Stimulated activated effector memory CD8-positive, alpha-beta T cell treated with anti-CD3 and anti-CD28 coated beads, Interleukin-12 subunit alpha, Interleukin-12 subunit beta, amount 100 ng/mL, for 72 hours (primary cell): Measurements from ENCODE around the gene GALNTL6.
A peak's percentile ranks its signal among the peaks of the same experiment; 100 is the strongest.
"Not testable (repeated sequence)": the region's sequence is repeated elsewhere in the genome, so short reads cannot be mapped to it uniquely, and the experiment has no call there.

Experiments used
- ATAC-seq: fragments of 150-1000 bp; cut with Tn5 transposase; 2 replicates; pipeline ENCODE4 v1.10.0; 2021
- DNase-seq, 2 donors: peaks; one replicate each; pipeline ENCODE4 v3.0.0; 2021 to 2022; ENCODE audit warnings: low spot score in 2 of 2
- H3K27ac Mint-ChIP-seq: one replicate; pipeline ENCODE4 v1.8.0; 2022; ENCODE audit warnings: mild to moderate bottlenecking, mixed read lengths
- H3K36me3 Mint-ChIP-seq: one replicate; pipeline ENCODE4 v1.8.0; 2022; ENCODE audit warnings: mild to moderate bottlenecking, mixed read lengths
- H3K4me1 Mint-ChIP-seq: one replicate; pipeline ENCODE4 v1.8.0; 2022; ENCODE audit warnings: mixed read lengths
- H3K4me3 Mint-ChIP-seq: one replicate; pipeline ENCODE4 v1.8.0; 2022; ENCODE audit warnings: mild to moderate bottlenecking, mixed read lengths
- H3K9me3 Mint-ChIP-seq: one replicate; pipeline ENCODE4 v1.8.0; 2022; ENCODE audit warnings: mixed read lengths

The GALNTL6 gene

GRCh38 chr4:172851534-172851933 lies 1038.3 kb downstream of the GALNTL6 start:
- no peak overlapping the region for H3K27ac Mint-ChIP-seq
- H3K4me1 Mint-ChIP-seq, result no peaks in the 10 kb centered on the region

GRCh38 chr4:172857026-172857425 lies 1043.8 kb downstream of the GALNTL6 start:
- Mint-ChIP-seq H3K9me3 (no peaks in the 10 kb centered on the region), H3K4me1 (no peaks in the 10 kb centered on the region), H3K4me3 (no peak overlapping the region), H3K36me3 (no peaks in the 10 kb centered on the region), H3K27ac (no peak overlapping the region)
- ATAC-seq, result no peak
- DNase-seq, result no peak

More at GRCh38 chr4:172851534-172851933, 1038.3 kb downstream of the GALNTL6 start:
- DNase-seq (no peak), ATAC-seq (no peak)
- no peaks in the 10 kb centered on the region for H3K9me3 Mint-ChIP-seq
- no peak overlapping the region for H3K4me3 Mint-ChIP-seq
- no peaks in the 10 kb centered on the region for H3K36me3 Mint-ChIP-seq

- no peaks in the 10 kb centered on the region for H3K36me3 Mint-ChIP-seq
- no peaks in the 10 kb centered on the region for H3K4me1 Mint-ChIP-seq
- no peak overlapping the region for H3K4me3 Mint-ChIP-seq
- ATAC-seq (no peak), DNase-seq (no peak)
- H3K9me3 Mint-ChIP-seq, result peaks cover 3% of the 10 kb centered on the region
- H3K27ac Mint-ChIP-seq, result no peak overlapping the region
Measured at GRCh38 chr4:172858731-172859230, 1045.6 kb downstream of the GALNTL6 start.

- no peaks in the 10 kb centered on the region for H3K36me3 Mint-ChIP-seq
- DNase-seq (no peak), ATAC-seq (no peak)
- H3K27ac Mint-ChIP-seq, result no peak overlapping the region
- no peak overlapping the region for H3K4me3 Mint-ChIP-seq
- H3K9me3 Mint-ChIP-seq, result peaks cover 3% of the 10 kb centered on the region
- no peaks in the 10 kb centered on the region for H3K4me1 Mint-ChIP-seq
Measured at GRCh38 chr4:172865103-172865502, 1051.9 kb downstream of the GALNTL6 start.

GRCh38 chr4:172865531-172866127 lies 1052.4 kb downstream of the GALNTL6 start:
- Mint-ChIP-seq H3K36me3 (no peaks in the 10 kb centered on the region), H3K27ac (no peak overlapping the region), H3K4me1 (no peaks in the 10 kb centered on the region), H3K9me3 (peaks cover 3% of the 10 kb centered on the region), H3K4me3 (no peak overlapping the region)
- ATAC-seq (no peak), DNase-seq (no peak)

GRCh38 chr4:172866421-172866820 lies 1053.2 kb downstream of the GALNTL6 start:
- peak; percentile 13 for ATAC-seq
- no peak overlapping the region for H3K27ac Mint-ChIP-seq
- H3K4me3 Mint-ChIP-seq, result no peak overlapping the region
- H3K9me3 Mint-ChIP-seq, result peaks cover 3% of the 10 kb centered on the region
- H3K36me3 Mint-ChIP-seq, result no peaks in the 10 kb centered on the region
- H3K4me1 Mint-ChIP-seq, result no peaks in the 10 kb centered on the region
- DNase-seq, result no peak

GRCh38 chr4:172867835-172868234 lies 1054.6 kb downstream of the GALNTL6 start:
- DNase-seq (no peak), ATAC-seq (no peak)
- Mint-ChIP-seq H3K36me3 (no peaks in the 10 kb centered on the region), H3K4me1 (no peaks in the 10 kb centered on the region), H3K27ac (no peak overlapping the region), H3K4me3 (no peak overlapping the region), H3K9me3 (peaks cover 2% of the 10 kb centered on the region)

GRCh38 chr4:172868271-172868670 lies 1055.1 kb downstream of the GALNTL6 start:
- ATAC-seq, result no peak
- no peaks in the 10 kb centered on the region for H3K36me3 Mint-ChIP-seq

GRCh38 chr4:172869621-172870268 lies 1056.5 kb downstream of the GALNTL6 start:
- H3K36me3 Mint-ChIP-seq, result no peaks in the 10 kb centered on the region
- no peak for ATAC-seq
- H3K4me3 Mint-ChIP-seq, result no peak overlapping the region
- no peaks in the 10 kb centered on the region for H3K4me1 Mint-ChIP-seq
- no peak for DNase-seq
- H3K27ac Mint-ChIP-seq, result no peak overlapping the region
- H3K9me3 Mint-ChIP-seq, result peaks cover 3% of the 10 kb centered on the region

More at GRCh38 chr4:172868271-172868670, 1055.1 kb downstream of the GALNTL6 start:
- Mint-ChIP-seq H3K4me3 (no peak overlapping the region), H3K4me1 (no peaks in the 10 kb centered on the region), H3K9me3 (no peaks in the 10 kb centered on the region), H3K27ac (no peak overlapping the region)
- DNase-seq, result no peak

- DNase-seq (no peak), ATAC-seq (no peak)
- H3K4me1 Mint-ChIP-seq, result no peaks in the 10 kb centered on the region
- no peak overlapping the region for H3K27ac Mint-ChIP-seq
- H3K4me3 Mint-ChIP-seq, result no peak overlapping the region
- H3K9me3 Mint-ChIP-seq, result peaks cover 3% of the 10 kb centered on the region
- no peaks in the 10 kb centered on the region for H3K36me3 Mint-ChIP-seq
Measured at GRCh38 chr4:172871381-172871780, 1058.2 kb downstream of the GALNTL6 start.

- no peak overlapping the region for H3K4me3 Mint-ChIP-seq
- no peaks in the 10 kb centered on the region for H3K36me3 Mint-ChIP-seq
- peaks cover 6% of the 10 kb centered on the region for H3K9me3 Mint-ChIP-seq
- H3K4me1 Mint-ChIP-seq, result no peaks in the 10 kb centered on the region
- ATAC-seq (no peak), DNase-seq (no peak)
- no peak overlapping the region for H3K27ac Mint-ChIP-seq
Measured at GRCh38 chr4:172874944-172875343, 1061.7 kb downstream of the GALNTL6 start.

GRCh38 chr4:172876394-172876793 lies 1063.2 kb downstream of the GALNTL6 start:
- Mint-ChIP-seq H3K36me3 (no peaks in the 10 kb centered on the region), H3K4me1 (no peaks in the 10 kb centered on the region), H3K27ac (no peak overlapping the region), H3K9me3 (peaks cover 6% of the 10 kb centered on the region), H3K4me3 (no peak overlapping the region)
- no peak for DNase-seq
- ATAC-seq, result no peak

- H3K27ac Mint-ChIP-seq, result no peak overlapping the region
- ATAC-seq, result no peak
- no peaks in the 10 kb centered on the region for H3K4me1 Mint-ChIP-seq
- H3K4me3 Mint-ChIP-seq, result no peak overlapping the region
- no peak for DNase-seq
- peaks cover 5% of the 10 kb centered on the region for H3K9me3 Mint-ChIP-seq
- H3K36me3 Mint-ChIP-seq, result no peaks in the 10 kb centered on the region
Measured at GRCh38 chr4:172881645-172882044, 1068.4 kb downstream of the GALNTL6 start.

GRCh38 chr4:172887358-172887757 lies 1074.2 kb downstream of the GALNTL6 start:
- ATAC-seq, result not testable (repeated sequence)

GRCh38 chr4:172887959-172888358 lies 1074.8 kb downstream of the GALNTL6 start:
- no peak overlapping the region for H3K27ac Mint-ChIP-seq
- ATAC-seq (no peak), DNase-seq (no peak)
- peaks cover 8% of the 10 kb centered on the region for H3K9me3 Mint-ChIP-seq
- no peaks in the 10 kb centered on the region for H3K4me1 Mint-ChIP-seq
- H3K4me3 Mint-ChIP-seq, result no peak overlapping the region
- H3K36me3 Mint-ChIP-seq, result no peaks in the 10 kb centered on the region

More at GRCh38 chr4:172887358-172887757, 1074.2 kb downstream of the GALNTL6 start:
- H3K4me1 Mint-ChIP-seq, H3K36me3 Mint-ChIP-seq, DNase-seq, H3K4me3 Mint-ChIP-seq, H3K27ac Mint-ChIP-seq, H3K9me3 Mint-ChIP-seq: not testable (repeated sequence)

GRCh38 chr4:172892300-172892699 lies 1079.1 kb downstream of the GALNTL6 start:
- DNase-seq, result no peak
- no peak for ATAC-seq
- no peaks in the 10 kb centered on the region for H3K4me1 Mint-ChIP-seq
- H3K27ac Mint-ChIP-seq, result no peak overlapping the region
- no peak overlapping the region for H3K4me3 Mint-ChIP-seq
- H3K36me3 Mint-ChIP-seq, result no peaks in the 10 kb centered on the region
- peaks cover 12% of the 10 kb centered on the region for H3K9me3 Mint-ChIP-seq
